Natural killer cell treated with Interleukin-12 subunit alpha and Interleukin-12 subunit beta and Interleukin-15 and Interleukin-18, amount 100 ng/mL, for 72 hours (primary cell): Measurements from ENCODE around the gene UFSP2. TPM values are rescaled to one million over a fixed set of nuclear protein-coding genes. Genes with fewer than 3 reads are reported as not detected.

Source experiments
- ATAC-seq, 2 donors: fragments of 150-1000 bp; cut with Tn5 transposase in 1 of 2; sonication (Bioruptor Pico), chemical (Tn5 transposase) in 1 of 2; 2 replicates each; pipeline ENCODE4 v1.10.0; 2021
- DNase-seq: peaks from one replicate; pipeline ENCODE4 v3.0.0; 2022; ENCODE audit warnings: low spot score
- H3K27ac Mint-ChIP-seq, 2 donors: 1 replicate in 1 of 2; 2 replicates in 1 of 2; pipeline ENCODE4 v1.8.0; 2022; ENCODE audit warnings: mixed read lengths in 2 of 2, mild to moderate bottlenecking in 1 of 2, moderate library complexity in 1 of 2
- H3K27me3 Mint-ChIP-seq, 2 donors: 1 replicate in 1 of 2; 2 replicates in 1 of 2; pipeline ENCODE4 v1.8.0; 2022; ENCODE audit warnings: mixed read lengths in 2 of 2
- H3K36me3 Mint-ChIP-seq: one replicate; pipeline ENCODE4 v1.8.0; 2022; ENCODE audit warnings: mixed read lengths
- H3K4me1 Mint-ChIP-seq, 2 donors: 1 replicate in 1 of 2; 2 replicates in 1 of 2; pipeline ENCODE4 v1.8.0; 2022; ENCODE audit warnings: low read depth in 2 of 2, mixed read lengths in 2 of 2, mild to moderate bottlenecking in 1 of 2
- H3K4me3 Mint-ChIP-seq: one replicate; pipeline ENCODE4 v1.8.0; 2022; ENCODE audit warnings: mixed read lengths
- H3K9me3 Mint-ChIP-seq: 2 replicates; pipeline ENCODE4 v1.8.0; 2022; ENCODE audit warnings: mixed read lengths
- total RNA-seq, 2 donors: library from RNA; stranded (reverse); gene quantifications; one replicate each; pipeline ENCODE4 v1.2.3, GENCODE V29; 2022

The UFSP2 gene
- 10 to 100 TPM; 22.1 to 22.7 TPM for total RNA-seq

GRCh38 chr4:185425647-185426352 lies at the start of gene UFSP2:
UFSP2 (minus strand) TSS chr4:185425964; CDS start chr4:185425868, 96 bp downstream.
- DNase-seq (peak; percentile 92), ATAC-seq (peak; percentile 97 to 98)
- H3K4me3 Mint-ChIP-seq: peak within 1 kb of the TSS; percentile 96
- peak within 1 kb of the TSS; percentile 89 to 90 for H3K27ac Mint-ChIP-seq
- H3K27me3 Mint-ChIP-seq: peaks cover 5 to 10% of the 10 kb centered on the region in 2 donors
- H3K9me3 Mint-ChIP-seq: no peaks in the 10 kb centered on the region
- peaks cover 20 to 25% of the 10 kb centered on the region in 2 donors for H3K4me1 Mint-ChIP-seq
- H3K36me3 Mint-ChIP-seq: peaks cover 17% of the 10 kb centered on the region

- H3K36me3 Mint-ChIP-seq: no peaks in the 10 kb centered on the region
- H3K4me1 Mint-ChIP-seq: peaks cover 8 to 11% of the 10 kb centered on the region in 2 donors
- no peak for DNase-seq
- ATAC-seq: no peak
- no peaks in the 10 kb centered on the region for H3K9me3 Mint-ChIP-seq
- no peak overlapping the region for H3K27ac Mint-ChIP-seq
- H3K27me3 Mint-ChIP-seq: peaks cover 16 to 25% of the 10 kb centered on the region in 2 donors
- no peak overlapping the region for H3K4me3 Mint-ChIP-seq
Observed at GRCh38 chr4:185473247-185473646, 47.5 kb upstream of the UFSP2 start.

GRCh38 chr4:185472103-185472542 lies 46.4 kb upstream of the UFSP2 start:
- H3K36me3 Mint-ChIP-seq: no peaks in the 10 kb centered on the region
- peak overlapping the region; percentile 31 to 39 for H3K27ac Mint-ChIP-seq
- H3K4me3 Mint-ChIP-seq: peak overlapping the region; percentile 93
- peaks cover 8 to 11% of the 10 kb centered on the region in 2 donors for H3K4me1 Mint-ChIP-seq
- H3K9me3 Mint-ChIP-seq: no peaks in the 10 kb centered on the region
- peaks cover 9 to 19% of the 10 kb centered on the region in 2 donors for H3K27me3 Mint-ChIP-seq
- DNase-seq (no peak), ATAC-seq (no peak)

GRCh38 chr4:185471235-185472102 lies 45.7 kb upstream of the UFSP2 start, which contains the start of gene CCDC110:
CCDC110 (minus strand) TSS chr4:185471733; CDS start chr4:185471683, 50 bp downstream.
- H3K27ac Mint-ChIP-seq: peak within 1 kb of the TSS; percentile 31 to 39
- no peaks in the 10 kb centered on the region for H3K9me3 Mint-ChIP-seq
- H3K4me3 Mint-ChIP-seq: peak within 1 kb of the TSS; percentile 93
- DNase-seq (peak; percentile 87), ATAC-seq (peak; percentile 98 to 99)
- no peaks in the 10 kb centered on the region for H3K36me3 Mint-ChIP-seq
- H3K27me3 Mint-ChIP-seq: peaks cover 9 to 18% of the 10 kb centered on the region in 2 donors
- peaks cover 8 to 11% of the 10 kb centered on the region in 2 donors for H3K4me1 Mint-ChIP-seq

- no peak for DNase-seq
- Mint-ChIP-seq H3K36me3 (no peaks in the 10 kb centered on the region), H3K4me1 (peaks cover 8 to 11% of the 10 kb centered on the region in 2 donors), H3K27ac (peak overlapping the region in 1 of 2 donors; percentile 17), H3K27me3 (peaks cover 9 to 26% of the 10 kb centered on the region in 2 donors), H3K9me3 (no peaks in the 10 kb centered on the region), H3K4me3 (peak overlapping the region; percentile 57)
- no peak for ATAC-seq
Observed at GRCh38 chr4:185470501-185471195, 44.9 kb upstream of the UFSP2 start.

- DNase-seq (no peak), ATAC-seq (no peak)
- Mint-ChIP-seq H3K4me1 (peaks cover 8 to 11% of the 10 kb centered on the region in 2 donors), H3K27ac (peak overlapping the region in 1 of 2 donors; percentile 17), H3K36me3 (no peaks in the 10 kb centered on the region), H3K27me3 (peaks cover 12 to 35% of the 10 kb centered on the region in 2 donors), H3K9me3 (no peaks in the 10 kb centered on the region), H3K4me3 (no peak overlapping the region)
Observed at GRCh38 chr4:185469580-185470154, 43.9 kb upstream of the UFSP2 start.

GRCh38 chr4:185468999-185469398 lies 43.2 kb upstream of the UFSP2 start:
- ATAC-seq: no peak
- Mint-ChIP-seq H3K27ac (no peak overlapping the region), H3K36me3 (no peaks in the 10 kb centered on the region), H3K9me3 (no peaks in the 10 kb centered on the region), H3K27me3 (peaks cover 12 to 35% of the 10 kb centered on the region in 2 donors), H3K4me3 (no peak overlapping the region), H3K4me1 (peaks cover 8 to 11% of the 10 kb centered on the region in 2 donors)
- no peak for DNase-seq

- peaks cover 8 to 11% of the 10 kb centered on the region in 2 donors for H3K4me1 Mint-ChIP-seq
- peaks cover 14 to 35% of the 10 kb centered on the region in 2 donors for H3K27me3 Mint-ChIP-seq
- no peaks in the 10 kb centered on the region for H3K36me3 Mint-ChIP-seq
- DNase-seq (no peak), ATAC-seq (no peak)
- H3K9me3 Mint-ChIP-seq: no peaks in the 10 kb centered on the region
- H3K27ac Mint-ChIP-seq: no peak overlapping the region
- H3K4me3 Mint-ChIP-seq: no peak overlapping the region
Observed at GRCh38 chr4:185467991-185468390, 42.2 kb upstream of the UFSP2 start.

GRCh38 chr4:185467101-185467500 lies 41.3 kb upstream of the UFSP2 start:
- Mint-ChIP-seq H3K9me3 (no peaks in the 10 kb centered on the region), H3K27me3 (peaks cover 15 to 37% of the 10 kb centered on the region in 2 donors)
- ATAC-seq: no peak

GRCh38 chr4:185465707-185466106 lies 39.9 kb upstream of the UFSP2 start:
- no peak for DNase-seq
- Mint-ChIP-seq H3K9me3 (no peaks in the 10 kb centered on the region), H3K27ac (no peak overlapping the region), H3K4me1 (peaks cover 3 to 5% of the 10 kb centered on the region in 2 donors), H3K36me3 (no peaks in the 10 kb centered on the region), H3K27me3 (peaks cover 20 to 49% of the 10 kb centered on the region in 2 donors), H3K4me3 (no peak overlapping the region)
- ATAC-seq: no peak

More at GRCh38 chr4:185467101-185467500, 41.3 kb upstream of the UFSP2 start:
- no peaks in the 10 kb centered on the region for H3K36me3 Mint-ChIP-seq
- no peak overlapping the region for H3K4me3 Mint-ChIP-seq
- DNase-seq: no peak
- H3K4me1 Mint-ChIP-seq: peaks cover 8 to 10% of the 10 kb centered on the region in 2 donors
- H3K27ac Mint-ChIP-seq: no peak overlapping the region

GRCh38 chr4:185464887-185465286 lies 39.1 kb upstream of the UFSP2 start:
- H3K36me3 Mint-ChIP-seq: no peaks in the 10 kb centered on the region
- ATAC-seq: no peak
- H3K27me3 Mint-ChIP-seq: peaks cover 24 to 57% of the 10 kb centered on the region in 2 donors
- no peak for DNase-seq
- H3K4me3 Mint-ChIP-seq: no peak overlapping the region
- H3K4me1 Mint-ChIP-seq: no peaks in the 10 kb centered on the region
- no peaks in the 10 kb centered on the region for H3K9me3 Mint-ChIP-seq
- H3K27ac Mint-ChIP-seq: no peak overlapping the region

GRCh38 chr4:185464183-185464582 lies 38.4 kb upstream of the UFSP2 start:
- H3K4me3 Mint-ChIP-seq: no peak overlapping the region
- no peak for ATAC-seq
- H3K4me1 Mint-ChIP-seq: no peaks in the 10 kb centered on the region
- H3K9me3 Mint-ChIP-seq: no peaks in the 10 kb centered on the region
- H3K27me3 Mint-ChIP-seq: peaks cover 28 to 61% of the 10 kb centered on the region in 2 donors
- no peak overlapping the region for H3K27ac Mint-ChIP-seq
- DNase-seq: no peak
- H3K36me3 Mint-ChIP-seq: no peaks in the 10 kb centered on the region

GRCh38 chr4:185463541-185463940 lies 37.8 kb upstream of the UFSP2 start:
- no peaks in the 10 kb centered on the region for H3K4me1 Mint-ChIP-seq
- ATAC-seq (peak in 1 of 2 donors; percentile 61), DNase-seq (no peak)
- H3K36me3 Mint-ChIP-seq: no peaks in the 10 kb centered on the region
- H3K9me3 Mint-ChIP-seq: no peaks in the 10 kb centered on the region
- H3K27ac Mint-ChIP-seq: no peak overlapping the region
- no peak overlapping the region for H3K4me3 Mint-ChIP-seq
- peaks cover 31 to 63% of the 10 kb centered on the region in 2 donors for H3K27me3 Mint-ChIP-seq
